GM21381 (cell line): ENCODE measurements around the gene DOCK1.

Experiments used
- ATAC-seq: cut with Tn5 transposase; IDR thresholded peaks from one replicate; pipeline ENCODE4 v1.9.1; 2021; ENCODE audit warnings: mild to moderate bottlenecking, moderate library complexity; ENCODE audit not compliant: unreplicated experiment

Gene DOCK1

GRCh38 chr10:127374074-127374680 lies 468.9 kb downstream of the DOCK1 start:
- ATAC-seq = no peak

GRCh38 chr10:127374901-127375300 lies 469.7 kb downstream of the DOCK1 start:
- no peak for ATAC-seq

- ATAC-seq = no peak
Measured at GRCh38 chr10:127375461-127375860, 470.2 kb downstream of the DOCK1 start.

GRCh38 chr10:127376071-127376470 lies 470.8 kb downstream of the DOCK1 start:
- ATAC-seq = no peak

DNA sequence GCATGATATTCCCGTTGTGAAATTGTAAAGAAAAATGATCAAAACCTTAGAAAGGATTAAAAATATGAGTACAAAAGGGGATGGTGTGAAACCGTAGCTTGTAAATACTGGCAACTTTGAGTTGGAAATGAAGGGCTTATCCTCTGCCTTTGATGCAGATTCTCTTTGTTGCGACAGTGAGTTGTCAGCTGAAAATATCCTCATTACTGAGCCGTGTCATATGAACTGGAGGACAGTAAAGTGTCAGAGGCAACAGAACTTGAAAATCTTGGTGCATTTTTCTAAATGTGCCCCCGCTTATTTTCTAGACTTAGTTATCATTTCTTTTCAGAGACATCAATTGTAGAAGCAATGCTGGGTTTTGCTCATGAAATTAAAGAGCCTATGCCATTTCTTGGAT lies 473.4 kb downstream of the DOCK1 start:
- no peak for ATAC-seq

GRCh38 chr10:127384532-127384931 lies 479.3 kb downstream of the DOCK1 start:
- no peak for ATAC-seq

- no peak for ATAC-seq
Measured at GRCh38 chr10:127385066-127385465, 479.8 kb downstream of the DOCK1 start.

- no peak for ATAC-seq
Measured at GRCh38 chr10:127386606-127387327, 481.5 kb downstream of the DOCK1 start.

DNA sequence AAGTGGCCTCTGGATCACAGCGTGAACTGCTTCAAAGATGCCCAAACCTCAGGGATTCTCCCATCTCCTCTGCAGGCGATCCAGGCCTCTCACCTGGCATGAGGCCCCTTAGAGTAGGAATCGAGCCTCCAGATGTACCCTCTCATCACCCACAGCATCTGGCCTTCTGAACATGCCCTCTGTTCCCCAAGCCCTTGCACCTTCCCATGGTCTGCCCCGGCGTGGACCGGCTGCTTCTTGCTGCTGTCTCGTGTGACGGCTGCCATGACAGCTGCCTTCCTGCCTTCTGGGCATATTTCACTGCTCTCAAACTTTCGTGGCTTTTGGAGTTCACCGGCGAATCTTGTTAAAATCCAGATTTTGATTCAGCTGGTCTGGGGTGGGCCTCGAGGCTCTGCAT lies 486.6 kb downstream of the DOCK1 start:
- ATAC-seq = no peak

GRCh38 chr10:127392351-127393235 lies 487.4 kb downstream of the DOCK1 start:
- no peak for ATAC-seq

DNA sequence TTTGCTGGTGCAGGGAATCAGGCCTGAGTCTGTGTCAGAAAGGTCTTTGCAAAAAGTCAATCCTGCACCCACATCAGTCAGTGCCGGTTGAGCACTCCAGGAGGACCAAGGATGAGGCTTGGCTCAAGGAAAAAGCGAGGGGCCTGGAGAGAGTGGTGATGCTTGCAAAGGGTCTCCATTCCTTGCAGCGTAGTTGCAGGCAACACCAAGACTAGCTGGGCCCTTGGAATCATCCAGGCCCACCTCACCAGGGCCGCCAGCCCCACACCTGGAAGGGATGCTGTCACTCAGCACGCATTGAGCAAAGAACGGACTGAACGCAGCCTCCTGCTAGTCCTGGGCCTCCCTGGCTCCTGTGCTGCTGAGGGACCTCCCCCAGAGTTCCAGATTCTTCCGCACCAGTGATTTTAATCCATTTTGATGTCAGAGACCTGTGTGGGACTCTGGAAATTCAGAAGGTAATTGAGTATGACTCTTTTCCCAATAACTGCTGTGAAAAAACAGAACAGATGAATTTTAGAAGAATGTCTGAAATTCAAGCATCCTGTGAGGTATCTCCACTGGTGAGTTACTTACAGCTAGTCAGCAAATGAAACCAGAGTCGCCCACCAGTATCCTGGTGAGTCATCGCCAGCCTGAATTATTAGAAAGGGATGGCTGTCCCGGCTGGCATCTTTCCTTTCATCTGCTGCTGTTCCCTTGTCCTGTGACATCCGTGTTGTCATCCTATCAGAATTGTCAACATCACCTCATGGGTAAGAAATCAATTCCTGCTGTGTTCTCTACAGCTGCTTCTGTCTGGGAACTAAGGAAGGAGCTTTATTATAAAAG lies 493.1 kb downstream of the DOCK1 start:
- ATAC-seq = no peak

DNA sequence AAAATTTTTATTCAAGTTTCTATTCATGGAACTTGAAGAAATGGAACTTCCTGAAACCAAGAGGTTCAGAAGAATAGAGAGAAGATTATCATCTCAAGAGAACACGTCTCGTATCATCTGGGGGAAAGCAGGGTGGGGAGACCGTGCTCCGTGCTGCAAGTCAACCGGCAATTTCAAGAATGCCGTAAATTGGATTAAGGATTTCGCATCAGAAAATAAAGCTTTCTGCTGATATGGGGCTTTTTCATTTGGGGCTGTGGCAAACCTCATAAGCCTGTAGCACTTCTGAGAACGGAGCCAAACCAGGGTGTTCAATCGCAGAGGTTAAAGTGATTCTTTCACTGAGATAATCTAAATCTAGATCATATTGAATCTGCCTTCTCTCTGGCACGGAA lies 493.7 kb downstream of the DOCK1 start:
- no peak for ATAC-seq

DNA sequence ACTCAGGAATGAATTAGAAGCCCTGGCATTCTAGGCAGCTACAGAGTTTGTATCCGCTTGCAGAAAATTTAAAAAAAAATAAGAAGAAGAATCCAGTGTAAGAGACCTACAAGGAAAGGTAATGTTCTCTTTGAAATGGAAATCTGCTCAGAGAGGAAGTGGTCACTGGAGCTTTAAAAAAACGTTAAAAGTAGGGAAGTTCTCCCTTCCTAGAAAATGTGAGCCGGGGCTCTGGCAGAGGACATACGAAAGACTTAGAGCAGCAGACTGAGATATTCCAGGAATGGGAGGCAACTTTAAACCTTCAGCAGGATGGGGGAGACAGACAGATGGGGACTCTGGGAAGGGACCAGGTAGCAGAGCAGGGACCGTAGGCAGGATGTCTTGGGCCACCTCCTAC lies 494.4 kb downstream of the DOCK1 start:
- ATAC-seq = no peak

GRCh38 chr10:127400216-127400615 lies 495.0 kb downstream of the DOCK1 start:
- no peak for ATAC-seq

- no peak for ATAC-seq
Measured at GRCh38 chr10:127402596-127403409, 497.6 kb downstream of the DOCK1 start.

DNA sequence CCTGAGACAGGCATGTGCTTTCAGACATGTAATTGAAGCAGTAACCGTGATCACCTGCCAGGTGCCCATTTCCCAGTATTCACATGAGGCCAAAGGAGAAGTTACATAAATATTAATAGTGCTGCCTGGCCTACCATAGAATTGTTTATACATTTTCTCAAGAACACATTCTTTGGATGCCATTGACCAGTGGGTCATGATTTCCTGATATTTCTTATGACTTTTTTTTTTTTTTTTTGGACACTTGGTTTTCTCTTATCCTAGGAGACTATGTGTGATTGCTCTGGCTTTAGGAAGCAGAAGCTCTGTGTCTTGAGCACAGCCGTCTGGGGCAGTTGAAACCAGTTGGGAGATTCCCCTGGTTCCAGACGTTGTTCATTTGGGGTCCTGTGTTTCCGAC lies 500.0 kb downstream of the DOCK1 start:
- no peak for ATAC-seq

DNA sequence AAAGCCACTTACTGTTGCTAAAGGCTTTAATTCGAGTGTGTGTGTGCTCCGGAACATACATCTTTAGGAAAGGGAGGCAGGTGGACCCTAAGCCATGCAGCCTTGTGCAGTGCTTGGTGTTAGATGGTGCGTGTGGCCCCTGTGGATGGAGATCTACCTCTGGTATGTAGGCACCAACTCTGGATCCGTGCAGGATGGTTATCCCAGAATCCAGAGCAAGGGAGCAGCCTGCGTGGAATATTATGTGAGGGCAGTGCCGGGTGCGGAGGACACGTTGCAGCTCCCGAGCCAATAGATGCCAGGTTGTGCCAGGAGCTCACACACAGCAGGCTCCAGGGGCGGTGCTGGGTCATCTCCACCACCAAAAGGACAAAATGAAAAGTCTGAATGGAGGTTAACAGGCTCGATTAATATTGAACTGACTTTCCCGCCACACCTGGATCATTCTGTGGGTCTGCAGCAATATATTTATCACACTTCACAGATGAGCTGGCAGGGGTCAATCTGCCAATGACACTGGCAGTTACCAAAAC lies 500.9 kb downstream of the DOCK1 start:
- no peak for ATAC-seq

GRCh38 chr10:127407551-127407950 lies 502.3 kb downstream of the DOCK1 start:
- no peak for ATAC-seq

GRCh38 chr10:127408112-127408710 lies 503.0 kb downstream of the DOCK1 start:
- no peak for ATAC-seq
